HFFc6 (cell line): ENCODE measurements around the gene MRGPRD. TPM values are rescaled to one million over a fixed set of nuclear protein-coding genes. Genes with fewer than 3 reads are reported as not detected.

ENCODE experiments used
- DNase-seq: peaks from one replicate; pipeline ENCODE4 v3.0.0-alpha.2; 2018
- H3K27ac Mint-ChIP-seq: 2 replicates; pipeline ENCODE4 v1.8.0; 2020; ENCODE audit warnings: mild to moderate bottlenecking, mixed read lengths
- H3K27me3 Mint-ChIP-seq: 2 replicates; pipeline ENCODE4 v1.8.0; 2021; ENCODE audit warnings: mild to moderate bottlenecking, moderate library complexity, mixed read lengths; ENCODE audit not compliant: insufficient read depth
- H3K36me3 Mint-ChIP-seq: 2 replicates; pipeline ENCODE4 v1.8.0; 2021; ENCODE audit warnings: low read depth, mixed read lengths
- H3K4me1 Mint-ChIP-seq: 2 replicates; pipeline ENCODE4 v1.8.0; 2020; ENCODE audit warnings: low read depth, mixed read lengths
- H3K4me3 Mint-ChIP-seq: 2 replicates; pipeline ENCODE4 v1.8.0; 2020; ENCODE audit warnings: mild to moderate bottlenecking, moderate library complexity, mixed read lengths
- H3K9me3 Mint-ChIP-seq: 2 replicates; pipeline ENCODE4 v1.8.0; 2020; ENCODE audit warnings: mild to moderate bottlenecking, mixed read lengths
- CTCF ChIP-seq: fragments of 200-600 bp; sonication (generic); IDR thresholded peaks from 2 replicates; pipeline ENCODE4 v1.5.0; 2021; ENCODE audit warnings: antibody characterized with exemption, mild to moderate bottlenecking
- total RNA-seq, 6 experiments: library from RNA; stranded (reverse); fragmentation: NEBNext Ultra II Directional; extraction: Animal tissue kit (Norgen Biotek cat#: 25700); gene quantifications; 2 replicates in 1 of 6; 3 replicates in 5 of 6; pipeline ENCODE4 v1.2.3, GENCODE V29; 2021

Gene MRGPRD
- total RNA-seq, 6 experiments from 2014 or later, result not detected

- no peak for DNase-seq
- TF ChIP-seq CTCF, result no peak
- no peaks in the 10 kb centered on the region for H3K9me3 Mint-ChIP-seq
- peaks cover 7% of the 10 kb centered on the region for H3K27me3 Mint-ChIP-seq
- peaks cover 48% of the 10 kb centered on the region for H3K4me1 Mint-ChIP-seq
- H3K27ac Mint-ChIP-seq, result peak overlapping the region; percentile 16; the same call in 1 of the 2 replicates
- H3K4me3 Mint-ChIP-seq, result no peak overlapping the region
- H3K36me3 Mint-ChIP-seq, result no peaks in the 10 kb centered on the region
Observed at GRCh38 chr11:68998390-68998911, 17.7 kb upstream of the MRGPRD start.

- DNase-seq, result no peak
- H3K36me3 Mint-ChIP-seq, result no peaks in the 10 kb centered on the region
- H3K27ac Mint-ChIP-seq, result no peak overlapping the region
- peaks cover 45% of the 10 kb centered on the region for H3K4me1 Mint-ChIP-seq
- H3K27me3 Mint-ChIP-seq, result peaks cover 7% of the 10 kb centered on the region
- no peak overlapping the region for H3K4me3 Mint-ChIP-seq
- TF ChIP-seq CTCF, result no peak
- H3K9me3 Mint-ChIP-seq, result no peaks in the 10 kb centered on the region
Observed at GRCh38 chr11:68997995-68998348, 17.2 kb upstream of the MRGPRD start.

GRCh38 chr11:68997124-68997994 is 16.6 kb upstream of the MRGPRD start:
- Mint-ChIP-seq H3K9me3 (no peaks in the 10 kb centered on the region), H3K36me3 (no peaks in the 10 kb centered on the region), H3K27me3 (peaks cover 9% of the 10 kb centered on the region), H3K4me3 (no peak overlapping the region), H3K27ac (no peak overlapping the region), H3K4me1 (peaks cover 39% of the 10 kb centered on the region)
- no peak for DNase-seq
- no peak for TF ChIP-seq CTCF

GRCh38 chr11:68996376-68997123 is 15.8 kb upstream of the MRGPRD start:
- DNase-seq, result no peak
- Mint-ChIP-seq H3K27me3 (peaks cover 11% of the 10 kb centered on the region), H3K4me1 (peaks cover 31% of the 10 kb centered on the region), H3K4me3 (no peak overlapping the region), H3K9me3 (no peaks in the 10 kb centered on the region), H3K36me3 (no peaks in the 10 kb centered on the region), H3K27ac (no peak overlapping the region)
- TF ChIP-seq CTCF, result no peak

- H3K4me1 Mint-ChIP-seq, result peaks cover 16% of the 10 kb centered on the region
- peaks cover 20% of the 10 kb centered on the region for H3K27me3 Mint-ChIP-seq
- no peak for TF ChIP-seq CTCF
- no peak for DNase-seq
- H3K36me3 Mint-ChIP-seq, result no peaks in the 10 kb centered on the region
- no peak overlapping the region for H3K4me3 Mint-ChIP-seq
- H3K27ac Mint-ChIP-seq, result no peak overlapping the region
- H3K9me3 Mint-ChIP-seq, result no peaks in the 10 kb centered on the region
Observed at GRCh38 chr11:68994894-68995285, 14.1 kb upstream of the MRGPRD start.
